K562 (cell line): ENCODE data around the gene GEMIN7. TPM values are rescaled to one million over a fixed set of nuclear protein-coding genes. Genes with fewer than 3 reads are reported as not detected.
A peak's percentile ranks its signal among the peaks of the same experiment; 100 is the strongest.

ENCODE experiments used
- AFF4 ChIP-seq: sonication (generic); formaldehyde crosslinking; IDR thresholded peaks from 2 replicates; pipeline ENCODE4 v1.8.0; 2023; ENCODE audit warnings: mild to moderate bottlenecking, missing genetic modification reagents
- ATF3 ChIP-seq, 2 experiments: fragments of 450-650 bp in 1 of 2; sonication (generic) in 1 of 2; formaldehyde crosslinking in 1 of 2; IDR thresholded peaks in 1 of 2; conservative IDR thresholded peaks in 1 of 2; 2 replicates each; pipeline versions ENCODE4 v1.6.1 to v1.8.1; 2016 to 2023; ENCODE audit warnings: mild to moderate bottlenecking in 2 of 2, moderate library complexity in 2 of 2, inconsistent platforms in 1 of 2, missing genetic modification reagents in 1 of 2
- E4F1 ChIP-seq: fragments of 250-450 bp; sonication (Bioruptor Pico); IDR thresholded peaks from 2 replicates; pipeline ENCODE4 v1.5.0; 2021; ENCODE audit warnings: mild to moderate bottlenecking, borderline replicate concordance
- ESRRA ChIP-seq: fragments of 450-650 bp; IDR thresholded peaks from 2 replicates; pipeline ENCODE4 v1.6.1; 2014; ENCODE audit warnings: low read depth, mild to moderate bottlenecking, moderate library complexity, borderline replicate concordance
- ETS1 ChIP-seq: conservative IDR thresholded peaks from 2 replicates; pipeline ENCODE4 v1.6.1; 2011; ENCODE audit warnings: low read depth, mild to moderate bottlenecking, low read length; ENCODE audit not compliant: control insufficient read depth
- HDAC2 ChIP-seq: fragments of 450-650 bp; IDR thresholded peaks from 2 replicates; pipeline ENCODE4 v1.6.1; 2016; ENCODE audit warnings: mild to moderate bottlenecking
- JUNB ChIP-seq: fragments of 450-650 bp; formaldehyde crosslinking; conservative IDR thresholded peaks from 2 replicates; pipeline ENCODE4 v1.4.0; 2020; ENCODE audit warnings: mild to moderate bottlenecking
- MAX ChIP-seq: sonication (generic); formaldehyde crosslinking; IDR thresholded peaks from 2 replicates; pipeline ENCODE4 v1.9.0; 2022; ENCODE audit warnings: mild to moderate bottlenecking, missing genetic modification reagents
- NCOA1 ChIP-seq: fragments of 450-650 bp; IDR thresholded peaks from 2 replicates; pipeline ENCODE4 v1.6.1; 2016; ENCODE audit warnings: low read depth
- NR2C1 ChIP-seq, 2 experiments: fragments of 450-650 bp; IDR thresholded peaks; 2 replicates each; pipeline ENCODE4 v1.6.1; 2017; ENCODE audit warnings: mild to moderate bottlenecking in 2 of 2, antibody characterized with exemption in 1 of 2, inconsistent platforms in 1 of 2, missing compliant biosample characterization in 1 of 2, missing genetic modification characterization in 1 of 2
- SMC3 ChIP-seq: conservative IDR thresholded peaks from 2 replicates; pipeline ENCODE4 v1.6.1; 2011; ENCODE audit warnings: low read depth, low read length, improper control_type of control experiment; ENCODE audit not compliant: insufficient read depth
- TCF3 ChIP-seq: sonication (generic); formaldehyde crosslinking; IDR thresholded peaks from 2 replicates; pipeline ENCODE4 v1.4.0; 2020; ENCODE audit warnings: mild to moderate bottlenecking, missing genetic modification reagents
- ZNF639 ChIP-seq, 2 experiments: fragments of 200-800 bp in 1 of 2; sonication (Bioruptor generic) in 1 of 2; sonication (generic) in 1 of 2; formaldehyde crosslinking in 1 of 2; IDR thresholded peaks in 1 of 2; conservative IDR thresholded peaks in 1 of 2; 2 replicates each; pipeline versions ENCODE4 v1.5.0 to v1.6.1; 2016 to 2020; ENCODE audit warnings: missing compliant biosample characterization in 1 of 2, missing genetic modification characterization in 1 of 2, missing genetic modification reagents in 1 of 2
- ZSCAN29 ChIP-seq: fragments of 450-650 bp; IDR thresholded peaks from 2 replicates; pipeline ENCODE4 v1.6.1; 2017
- polyA plus RNA-seq, 8 experiments: library from polyadenylated mRNA; depleted of rRNA in 4 of 8; stranded (reverse) in 5 of 8; unstranded in 3 of 8; fragments of >200 nt; fragmentation: Nextera tagmentation in 2 of 8; fragmentation: Illumina TruSeq in 1 of 8; extraction: Ambion mirVana in 2 of 8; extraction: Trizol in 1 of 8; gene quantifications; 2 replicates each; pipeline versions ENCODE4 v1.2.1 to v1.2.3, GENCODE V29; 2011 to 2014; ENCODE audit warnings: inconsistent platforms in 1 of 8, missing spikeins in 1 of 8
- total RNA-seq, 7 experiments: library from RNA; depleted of rRNA in 6 of 7; stranded (reverse); fragments of >200 nt in 6 of 7; fragmentation: Illumina TruSeq in 2 of 7; extraction: Trizol in 2 of 7; gene quantifications; 2 replicates each; pipeline versions ENCODE4 v1.2.1 to v1.2.3, GENCODE V29; 2011 to 2021; ENCODE audit warnings: low replicate concordance in 1 of 7

GEMIN7 gene
- total and polyA plus RNA-seq, 9 of the 15 experiments (the other 6 are each of a cell fraction or from before 2014, with no cell fraction given), result 23.1 to 124 (median 54.9) TPM

- TF ChIP-seq E4F1, result peak; percentile 32; the same call in 1 of the 2 replicates
- peak; percentile 41; the same call in 1 of the 2 replicates for TF ChIP-seq ZSCAN29
- TF ChIP-seq ZNF639 (CRISPR knock-in tag; conservative IDR thresholded peaks at IDR 0.05 in 1 of 2, IDR thresholded peaks at IDR 0.05 in 1 of 2), result peak in 1 of 2 experiments; percentile 66; a peak in 1 of 4 replicates
- peak; percentile 91 for TF ChIP-seq NCOA1
- peak; percentile 45 for TF ChIP-seq TCF3
- no peak for TF ChIP-seq JUNB
- peak; percentile 24; the same call in 1 of the 2 replicates for TF ChIP-seq HDAC2
- TF ChIP-seq ATF3 (IDR thresholded peaks at IDR 0.05), result no peak
- TF ChIP-seq ATF3 (CRISPR knock-in tag; conservative IDR thresholded peaks at IDR 0.05), result peak; percentile 81
- TF ChIP-seq MAX (CRISPR knock-in tag), result peak; percentile 99
- peak; percentile 85 for TF ChIP-seq ESRRA
- 0 out of 2 replicates have a peak, but pooled peaks have one; percentile 30 for TF ChIP-seq NR2C1 (IDR thresholded peaks at IDR 0.05)
- no peak for TF ChIP-seq NR2C1 (tag; IDR thresholded peaks at IDR 0.05)
- TF ChIP-seq ETS1, result peak; percentile 91
- TF ChIP-seq SMC3, result peak; percentile 17; the same call in 1 of the 2 replicates
- peak; percentile 69 for TF ChIP-seq AFF4 (CRISPR knock-in tag)
These were observed at the start of gene GEMIN7 (continued) for GRCh38 chr19:45079063-45079910.
